ENCODE data around the gene ZNF831.

ZNF831 gene

GRCh38 chr20:59157961-59158541 is 5.6 kb upstream of the ZNF831 start:
- DNase-seq = no peak

GRCh38 chr20:59158673-59159072 is 4.9 kb upstream of the ZNF831 start:
- no peak for DNase-seq

- no peak for DNase-seq
Measured at GRCh38 chr20:59159091-59159490, 4.5 kb upstream of the ZNF831 start.

GRCh38 chr20:59159493-59160376 is 3.9 kb upstream of the ZNF831 start:
- DNase-seq = peak; percentile 47 to 61

- no peak for DNase-seq
Measured at GRCh38 chr20:59160389-59161115, 3.1 kb upstream of the ZNF831 start.

- no peak for DNase-seq
Measured at GRCh38 chr20:59161721-59162120, 1.9 kb upstream of the ZNF831 start.

GRCh38 chr20:59164686-59165391 is 1.2 kb downstream of the ZNF831 start:
- no peak for DNase-seq

- no peak for DNase-seq
Measured at GRCh38 chr20:59165396-59165795, 1.8 kb downstream of the ZNF831 start.

- no peak for DNase-seq
Measured at GRCh38 chr20:59165891-59166709, 2.5 kb downstream of the ZNF831 start.

- DNase-seq = no peak
Measured at GRCh38 chr20:59170406-59171349, 7.1 kb downstream of the ZNF831 start.

- DNase-seq = no peak
Measured at GRCh38 chr20:59171986-59172385, 8.4 kb downstream of the ZNF831 start.

- DNase-seq = no peak
Measured at GRCh38 chr20:59173938-59174491, 10.4 kb downstream of the ZNF831 start.

- DNase-seq = no peak
Measured at GRCh38 chr20:59175002-59175401, 11.4 kb downstream of the ZNF831 start.

- DNase-seq = no peak
Measured at GRCh38 chr20:59175861-59176260, 12.2 kb downstream of the ZNF831 start.

GRCh38 chr20:59176812-59177211 is 13.2 kb downstream of the ZNF831 start:
- DNase-seq = no peak

- DNase-seq = peak; percentile 29 to 43
Measured at GRCh38 chr20:59177266-59178250, 13.9 kb downstream of the ZNF831 start.

GRCh38 chr20:59178983-59179595 is 15.5 kb downstream of the ZNF831 start:
- peak in 1 of 2 donors; percentile 15 for DNase-seq

- peak in 1 of 2 donors; percentile 9 for DNase-seq
Measured at GRCh38 chr20:59179988-59180387, 16.4 kb downstream of the ZNF831 start.

- no peak for DNase-seq
Measured at GRCh38 chr20:59181936-59182335, 18.3 kb downstream of the ZNF831 start.
